Natural killer cell (primary cell): ENCODE data around the gene ZBED4. TPM values are rescaled to one million over a fixed set of nuclear protein-coding genes. Genes with fewer than 3 reads are reported as not detected.

ENCODE experiments used
- ATAC-seq, 3 donors: fragments of 150-1000 bp in 2 of 3; fragments of 200-7000 bp in 1 of 3; cut with Tn5 transposase; 1 replicate in 1 of 3; 2 replicates in 2 of 3; pipeline ENCODE4 v1.10.0; 2021; ENCODE audit warnings: mild to moderate bottlenecking in 2 of 3, moderate library complexity in 2 of 3
- DNase-seq, 2 donors: peaks; one replicate each; pipeline versions ENCODE4 v3.0.0 to v3.0.0-alpha.2; 2013 to 2021; ENCODE audit warnings: mixed read lengths in 1 of 2
- H3K27ac ChIP-seq: one replicate; pipeline ENCODE4 v1.5.1; 2013; ENCODE audit warnings: mild to moderate bottlenecking, low read length
- H3K27me3 ChIP-seq: one replicate; pipeline ENCODE4 v1.6.1; 2013; ENCODE audit warnings: low read length; ENCODE audit not compliant: control insufficient read depth, insufficient read depth
- H3K36me3 ChIP-seq: one replicate; pipeline ENCODE4 v1.6.1; 2013; ENCODE audit warnings: low read length; ENCODE audit not compliant: control insufficient read depth, insufficient read depth
- H3K4me1 ChIP-seq: one replicate; pipeline ENCODE4 v1.6.1; 2013; ENCODE audit warnings: low read length; ENCODE audit not compliant: control insufficient read depth, insufficient read depth
- H3K4me3 ChIP-seq: one replicate; pipeline ENCODE4 v1.5.1; 2013; ENCODE audit warnings: low read length
- H3K9me3 ChIP-seq: one replicate; pipeline ENCODE4 v1.6.1; 2013; ENCODE audit warnings: low read length; ENCODE audit not compliant: control insufficient read depth, insufficient read depth
- H3K27ac Mint-ChIP-seq, 2 donors: one replicate each; pipeline ENCODE4 v1.8.0; 2022; ENCODE audit warnings: mild to moderate bottlenecking in 2 of 2, mixed read lengths in 2 of 2, moderate library complexity in 1 of 2
- H3K27me3 Mint-ChIP-seq, 2 donors: one replicate each; pipeline ENCODE4 v1.8.0; 2022; ENCODE audit warnings: low read depth in 2 of 2, mixed read lengths in 2 of 2
- H3K36me3 Mint-ChIP-seq: one replicate; pipeline ENCODE4 v1.8.0; 2022; ENCODE audit warnings: mixed read lengths
- H3K4me1 Mint-ChIP-seq, 2 donors: one replicate each; pipeline ENCODE4 v1.8.0; 2022; ENCODE audit warnings: mixed read lengths in 2 of 2
- H3K4me3 Mint-ChIP-seq: one replicate; pipeline ENCODE4 v1.8.0; 2022; ENCODE audit warnings: mild to moderate bottlenecking, moderate library complexity, mixed read lengths
- H3K9me3 Mint-ChIP-seq, 2 donors: one replicate each; pipeline ENCODE4 v1.8.0; 2022; ENCODE audit warnings: mixed read lengths in 2 of 2
- CTCF ChIP-seq: fragments of 200-600 bp; IDR thresholded peaks from one replicate; pipeline ENCODE4 v1.8.0; 2022; ENCODE audit warnings: antibody characterized with exemption
- WGBS: methylation state at CpG from one replicate; pipeline ENCODE4 v1.1.7; 2013; ENCODE audit warnings: missing lambda C conversion rate; ENCODE audit not compliant: insufficient coverage; 5-methylcytosine and 5-hydroxymethylcytosine counted together
- intact Hi-C: fragments of 100-400 bp; cut with micrococcal nuclease; formaldehyde crosslinking; loops from one replicate; pipeline ENCODE4 v1.14.2; 2022
- total RNA-seq, 4 donors: library from RNA; stranded (reverse); fragments of 120-200 nt in 1 of 4; gene quantifications; one replicate each; pipeline versions ENCODE4 v1.2.3 to v1.2.4, GENCODE V29; 2013 to 2022

The ZBED4 gene
- total RNA-seq, 3 donors from 2014 or later (not counting 1 experiment from before 2014, with no cell fraction given): 21.1 to 24.5 (median 22.7) TPM

GRCh38 chr22:49894322-49895054 is 40.8 kb downstream of the ZBED4 start:
- Mint-ChIP-seq H3K4me3 (no peak overlapping the region), H3K27me3 (no peaks in the 10 kb centered on the region), H3K9me3 (peaks cover 0 to 3% of the 10 kb centered on the region in 2 donors), H3K27ac (peak overlapping the region in 1 of 2 donors; percentile 63), H3K36me3 (peaks cover 8% of the 10 kb centered on the region), H3K4me1 (peaks cover 8 to 9% of the 10 kb centered on the region in 2 donors)
- H3K4me1 ChIP-seq: peaks cover 2% of the 10 kb centered on the region
- no peaks in the 10 kb centered on the region for H3K36me3 ChIP-seq
- peaks cover 1% of the 10 kb centered on the region for H3K9me3 ChIP-seq
- intact Hi-C loops: no loop called here
- H3K27me3 ChIP-seq: no peaks in the 10 kb centered on the region
- WGBS: 93% methylated on average over 6 of the region's 8 CpGs
- ATAC-seq (no peak), DNase-seq (no peak)
- no peak overlapping the region for H3K4me3 ChIP-seq
- H3K27ac ChIP-seq: no peak overlapping the region
- no peak for TF ChIP-seq CTCF

GRCh38 chr22:49896201-49896600 is 42.6 kb downstream of the ZBED4 start:
- WGBS: 93% methylated on average over 5 of the region's 5 CpGs
- H3K27me3 ChIP-seq: no peaks in the 10 kb centered on the region
- Mint-ChIP-seq H3K4me3 (no peak overlapping the region), H3K9me3 (peaks cover 0 to 3% of the 10 kb centered on the region in 2 donors), H3K36me3 (peaks cover 9% of the 10 kb centered on the region), H3K27ac (no peak overlapping the region), H3K27me3 (no peaks in the 10 kb centered on the region), H3K4me1 (peaks cover 10 to 25% of the 10 kb centered on the region in 2 donors)
- ATAC-seq (no peak), DNase-seq (no peak)
- H3K4me1 ChIP-seq: peaks cover 5% of the 10 kb centered on the region
- H3K9me3 ChIP-seq: no peaks in the 10 kb centered on the region
- no peak overlapping the region for H3K27ac ChIP-seq
- H3K4me3 ChIP-seq: no peak overlapping the region
- intact Hi-C loops: no loop called here
- TF ChIP-seq CTCF: no peak
- H3K36me3 ChIP-seq: peaks cover under 1% of the 10 kb centered on the region

GRCh38 chr22:49897015-49897684 is 43.5 kb downstream of the ZBED4 start:
- Mint-ChIP-seq H3K27me3 (no peaks in the 10 kb centered on the region), H3K36me3 (peaks cover 6% of the 10 kb centered on the region), H3K4me3 (no peak overlapping the region), H3K9me3 (peaks cover 2 to 3% of the 10 kb centered on the region in 2 donors), H3K27ac (no peak overlapping the region), H3K4me1 (peaks cover 6 to 28% of the 10 kb centered on the region in 2 donors)
- 90% methylated on average over 7 of the region's 8 CpGs for WGBS
- TF ChIP-seq CTCF: no peak
- Histone ChIP-seq H3K4me3 (no peak overlapping the region), H3K27ac (no peak overlapping the region), H3K9me3 (no peaks in the 10 kb centered on the region), H3K27me3 (no peaks in the 10 kb centered on the region), H3K36me3 (peaks cover 8% of the 10 kb centered on the region), H3K4me1 (peaks cover 5% of the 10 kb centered on the region)
- intact Hi-C loops: no loop called here
- DNase-seq (no peak), ATAC-seq (no peak)
